Lower leg skin (tissue), 4 donors: ENCODE results near the gene AMPH. TPM values are rescaled to one million over a fixed set of nuclear protein-coding genes. Genes with fewer than 3 reads are reported as not detected.

Experiments
- DNase-seq, 2 donors: peaks; one replicate each; pipeline ENCODE4 v3.0.0-alpha.2; 2019; ENCODE audit warnings: low spot score in 2 of 2
- H3K4me3 ChIP-seq: fragments of 200-600 bp; sonication (generic); 2 replicates; pipeline ENCODE4 v1.5.1; 2017; ENCODE audit warnings: mild to moderate bottlenecking, low read depth; ENCODE audit not compliant: poor library complexity, severe bottlenecking
- POLR2A ChIP-seq, 2 donors: fragments of 450-650 bp; IDR thresholded peaks; one replicate each; pipeline ENCODE4 v1.6.1; 2016 to 2017; ENCODE audit warnings: antibody characterized with exemption in 2 of 2, mild to moderate bottlenecking in 1 of 2, moderate library complexity in 1 of 2
- WGBS, 2 donors: methylation state at CpG; one replicate each; pipeline ENCODE4 v1.1.5; 2018; 5-methylcytosine and 5-hydroxymethylcytosine counted together
- intact Hi-C: fragments of 100-400 bp; cut with DNase I; formaldehyde crosslinking; loops from one replicate; pipeline ENCODE4 v1.15.0; 2023; ENCODE audit warnings: low total_unique reads
- total RNA-seq, 4 donors: library from RNA; depleted of rRNA; stranded (reverse); fragments of >200 nt; gene quantifications; one replicate each; pipeline ENCODE4 v1.1.0, GENCODE V29; 2016
- TF ChIP-seq, protein P1 (sequence below), 3 donors: fragments of 450-650 bp; IDR thresholded peaks; one replicate each; pipeline ENCODE4 v1.5.1; 2016; ENCODE audit warnings: antibody characterized with exemption in 3 of 3, mild to moderate bottlenecking in 3 of 3, moderate library complexity in 2 of 3

Gene AMPH
- total RNA-seq, 4 donors from 2014 or later = 0.47 to 6.7 (median 3.8) TPM

DNA sequence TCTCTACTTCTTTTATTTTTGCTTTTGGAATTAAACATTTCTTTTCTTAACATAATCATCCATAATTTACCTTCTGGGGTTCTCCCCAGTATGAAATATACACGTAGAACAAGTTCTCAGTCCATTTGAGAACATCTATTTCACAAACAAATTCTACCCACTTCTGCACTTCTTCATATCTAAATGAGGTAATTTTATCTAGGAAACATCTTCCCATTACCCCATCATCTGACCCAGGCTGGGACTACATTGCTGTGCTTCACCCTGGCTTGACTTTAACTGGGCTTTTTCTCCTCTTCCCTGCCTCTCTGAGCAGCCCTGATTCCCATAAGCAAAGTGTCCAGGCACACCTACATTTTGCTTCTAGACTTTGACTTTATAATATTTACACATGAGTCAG is 43.3 kb upstream of the AMPH start:
- TF ChIP-seq, protein P1, sequence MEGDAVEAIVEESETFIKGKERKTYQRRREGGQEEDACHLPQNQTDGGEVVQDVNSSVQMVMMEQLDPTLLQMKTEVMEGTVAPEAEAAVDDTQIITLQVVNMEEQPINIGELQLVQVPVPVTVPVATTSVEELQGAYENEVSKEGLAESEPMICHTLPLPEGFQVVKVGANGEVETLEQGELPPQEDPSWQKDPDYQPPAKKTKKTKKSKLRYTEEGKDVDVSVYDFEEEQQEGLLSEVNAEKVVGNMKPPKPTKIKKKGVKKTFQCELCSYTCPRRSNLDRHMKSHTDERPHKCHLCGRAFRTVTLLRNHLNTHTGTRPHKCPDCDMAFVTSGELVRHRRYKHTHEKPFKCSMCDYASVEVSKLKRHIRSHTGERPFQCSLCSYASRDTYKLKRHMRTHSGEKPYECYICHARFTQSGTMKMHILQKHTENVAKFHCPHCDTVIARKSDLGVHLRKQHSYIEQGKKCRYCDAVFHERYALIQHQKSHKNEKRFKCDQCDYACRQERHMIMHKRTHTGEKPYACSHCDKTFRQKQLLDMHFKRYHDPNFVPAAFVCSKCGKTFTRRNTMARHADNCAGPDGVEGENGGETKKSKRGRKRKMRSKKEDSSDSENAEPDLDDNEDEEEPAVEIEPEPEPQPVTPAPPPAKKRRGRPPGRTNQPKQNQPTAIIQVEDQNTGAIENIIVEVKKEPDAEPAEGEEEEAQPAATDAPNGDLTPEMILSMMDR (IDR thresholded peaks at IDR 0.05) = no peak
- no peak for TF ChIP-seq POLR2A (IDR thresholded peaks at IDR 0.05)
- DNase-seq = no peak
- intact Hi-C loops = no loop called here
- no peak overlapping the region for H3K4me3 ChIP-seq
- 79 to 86% methylated on average over 1 of the region's 1 CpG for WGBS, 2 donors

GRCh38 chr7:38673795-38674194 is 42.6 kb upstream of the AMPH start:
- no peak overlapping the region for H3K4me3 ChIP-seq
- WGBS, 2 donors = 65 to 73% methylated on average over 3 of the region's 3 CpGs
- intact Hi-C loops = no loop called here
- TF ChIP-seq, protein P1 (IDR thresholded peaks at IDR 0.05) = no peak
- TF ChIP-seq POLR2A (IDR thresholded peaks at IDR 0.05) = no peak
- no peak for DNase-seq

GRCh38 chr7:38671911-38672905 is 41.0 kb upstream of the AMPH start:
- WGBS, 2 donors = 73 to 75% methylated on average over 11 to 12 of the region's 12 CpGs
- TF ChIP-seq, protein P1 (IDR thresholded peaks at IDR 0.05) = no peak
- DNase-seq = no peak
- intact Hi-C loops = no loop called here
- H3K4me3 ChIP-seq = no peak overlapping the region

GRCh38 chr7:38669965-38670520 is 38.9 kb upstream of the AMPH start:
- TF ChIP-seq, protein P1 (IDR thresholded peaks at IDR 0.05) = no peak
- TF ChIP-seq POLR2A (IDR thresholded peaks at IDR 0.05) = no peak
- intact Hi-C loops = no loop called here
- no peak overlapping the region for H3K4me3 ChIP-seq
- 61 to 83% methylated on average over 5 of the region's 5 CpGs for WGBS, 2 donors
- no peak for DNase-seq

- TF ChIP-seq POLR2A (IDR thresholded peaks at IDR 0.05) = no peak
- TF ChIP-seq, protein P1 (IDR thresholded peaks at IDR 0.05) = no peak
- WGBS, 2 donors = 92% methylated on average over 7 of the region's 7 CpGs
- intact Hi-C loops = no loop called here
Observed at GRCh38 chr7:38664972-38665371, 33.8 kb upstream of the AMPH start.

More at GRCh38 chr7:38664972-38665371, 33.8 kb upstream of the AMPH start:
- no peak overlapping the region for H3K4me3 ChIP-seq
- DNase-seq = no peak
